ENCODE measurements around the gene ZC3HAV1.
"Not testable (repeated sequence)": the region's sequence is repeated elsewhere in the genome, so short reads cannot be mapped to it uniquely, and the experiment has no call there.

The ZC3HAV1 gene

DNA sequence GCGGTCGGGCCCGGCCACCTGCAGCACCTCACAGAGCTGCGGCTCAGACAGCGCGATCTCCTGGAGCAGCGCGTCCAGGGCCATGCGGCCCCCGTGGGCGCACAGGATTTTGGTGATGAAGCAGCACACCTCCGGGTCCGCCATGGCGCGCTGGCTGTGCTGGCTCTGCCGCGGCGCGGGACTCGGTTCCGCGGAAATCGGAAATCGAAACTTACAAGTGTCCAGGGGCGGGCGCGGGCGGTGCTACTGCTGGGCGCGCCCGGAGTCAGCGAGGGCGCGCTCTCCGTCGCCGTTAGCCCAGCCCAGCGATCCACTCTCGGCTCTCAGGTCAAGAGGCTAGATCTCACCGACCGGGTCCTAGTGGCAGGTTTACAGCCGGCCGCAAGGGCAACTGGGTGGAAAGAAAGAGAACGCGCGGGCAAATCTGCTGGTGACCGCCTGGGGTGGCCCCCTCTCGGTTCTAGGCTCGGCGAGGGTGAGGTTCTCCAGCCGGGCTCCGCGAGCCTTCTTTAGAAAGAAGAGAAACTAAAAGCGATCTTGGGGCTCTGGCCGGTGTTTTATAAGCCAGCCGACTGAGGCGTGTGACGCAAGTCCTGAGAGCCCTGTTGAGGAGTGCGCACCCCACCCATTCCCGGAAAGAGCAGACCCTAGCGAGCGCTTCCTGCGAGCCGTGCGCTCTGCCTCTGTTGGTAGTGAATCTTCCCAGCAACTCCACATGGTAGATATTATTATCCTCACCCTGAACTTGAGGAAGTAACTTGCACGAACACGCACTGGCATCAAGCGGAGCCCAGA, at the start of gene ZC3HAV1:
Gene ZC3HAV1, minus strand, starts transcription at position 533 of the 795 bp plus-strand sequence. Its CDS starts 389 bp downstream, at position 144.
- DNase-seq (ENCODE audit: low read depth): peak; percentile 75

DNA sequence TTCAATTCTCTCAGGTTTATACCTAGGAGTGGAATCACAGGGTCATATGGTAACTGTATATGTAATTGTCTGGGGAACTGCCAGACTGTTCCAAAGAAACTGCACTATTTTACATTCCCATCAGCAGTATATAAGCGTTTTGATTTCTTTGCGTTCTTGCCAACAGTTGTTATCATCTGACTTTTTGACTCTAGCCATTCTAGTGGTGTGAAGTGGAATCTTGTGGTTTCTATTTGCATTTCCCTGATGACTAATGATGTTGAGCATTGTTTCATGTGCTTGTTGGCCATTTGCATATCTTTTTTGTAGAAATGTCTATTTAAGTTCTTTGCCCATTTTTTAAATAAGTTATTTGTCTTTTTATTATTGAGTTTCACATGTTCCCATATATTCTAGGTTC, 44.3 kb upstream of the ZC3HAV1 start:
- no peak for DNase-seq (ENCODE audit: low read depth)

DNA sequence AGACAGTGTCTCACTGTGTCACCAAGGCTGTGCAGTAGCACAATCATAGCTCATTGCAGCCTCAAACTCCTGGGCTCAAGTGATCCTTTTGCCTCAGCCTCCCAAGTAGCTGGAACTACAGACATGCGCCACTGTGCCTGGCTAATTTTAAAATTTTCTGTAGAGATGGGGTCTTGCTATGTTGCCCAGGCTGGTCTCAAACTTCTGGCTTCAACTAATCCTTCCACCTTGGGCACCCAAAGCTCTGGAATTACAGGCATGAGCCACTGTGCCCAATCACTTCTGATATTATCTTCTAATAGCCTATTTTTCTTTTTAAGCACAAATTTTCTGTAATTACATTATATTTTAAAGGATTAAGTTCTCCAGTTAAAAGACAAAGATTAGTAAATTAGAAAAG, 42.6 kb upstream of the ZC3HAV1 start:
- DNase-seq (ENCODE audit: low read depth): no peak

DNA sequence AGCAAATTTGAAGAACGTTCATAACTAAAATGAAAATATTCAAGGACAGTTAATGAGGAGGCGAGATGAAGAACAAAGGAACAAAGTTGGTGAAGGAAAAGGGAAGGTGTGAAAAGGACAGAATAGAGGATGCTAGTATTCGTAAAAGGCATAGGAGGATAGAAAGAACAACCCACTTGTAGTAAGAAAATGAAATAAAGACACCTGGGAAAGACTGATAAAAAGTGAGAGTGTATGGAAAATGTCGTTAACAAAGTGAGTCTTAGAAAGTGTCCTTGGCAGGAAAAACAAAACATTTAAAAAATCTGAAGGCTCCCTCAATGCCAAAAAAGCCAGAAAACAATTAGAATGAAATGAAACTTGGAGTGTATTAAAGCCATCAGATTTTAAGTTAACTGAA, 29.6 kb upstream of the ZC3HAV1 start:
- DNase-seq (ENCODE audit: low read depth): no peak

DNA sequence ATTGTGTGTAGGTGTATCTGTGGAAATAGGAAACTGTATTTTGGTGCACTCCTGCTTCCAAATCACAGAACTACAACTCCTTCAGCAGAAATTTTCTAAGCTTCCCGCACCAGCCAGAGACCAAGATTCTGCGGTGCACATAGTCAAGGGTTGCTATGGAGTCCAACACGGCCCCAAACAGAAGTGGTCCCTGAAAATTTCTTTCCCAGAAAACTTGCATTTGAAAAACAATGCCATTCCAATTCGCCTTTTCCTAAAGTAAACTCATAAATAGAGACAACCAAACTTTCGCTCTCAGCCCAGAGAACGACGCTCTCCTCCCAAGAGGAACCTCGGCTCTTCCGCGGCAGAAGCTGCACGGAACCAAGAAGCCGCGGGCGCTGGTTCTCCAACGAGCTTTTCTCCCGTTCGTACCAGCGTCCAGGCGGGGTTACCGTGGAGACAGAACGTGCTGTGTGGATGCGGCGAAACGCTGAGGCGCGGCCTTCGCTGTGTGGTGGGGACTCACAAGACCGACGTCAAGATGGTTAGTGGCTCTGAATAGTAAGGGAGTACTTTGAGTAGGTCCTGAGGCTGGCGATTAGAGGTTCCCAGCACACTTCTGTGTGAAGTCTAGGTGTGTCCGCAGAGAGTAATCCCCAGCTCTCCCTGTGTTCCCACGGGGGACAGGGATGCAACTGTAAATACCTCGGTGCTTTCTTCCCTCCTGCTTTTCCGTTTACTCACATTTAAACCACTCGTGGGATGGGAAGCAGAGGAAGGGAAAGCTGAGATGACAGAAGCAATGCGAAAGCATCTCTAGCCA, 24.0 kb upstream of the ZC3HAV1 start:
- DNase-seq (ENCODE audit: low read depth): peak; percentile 72

DNA sequence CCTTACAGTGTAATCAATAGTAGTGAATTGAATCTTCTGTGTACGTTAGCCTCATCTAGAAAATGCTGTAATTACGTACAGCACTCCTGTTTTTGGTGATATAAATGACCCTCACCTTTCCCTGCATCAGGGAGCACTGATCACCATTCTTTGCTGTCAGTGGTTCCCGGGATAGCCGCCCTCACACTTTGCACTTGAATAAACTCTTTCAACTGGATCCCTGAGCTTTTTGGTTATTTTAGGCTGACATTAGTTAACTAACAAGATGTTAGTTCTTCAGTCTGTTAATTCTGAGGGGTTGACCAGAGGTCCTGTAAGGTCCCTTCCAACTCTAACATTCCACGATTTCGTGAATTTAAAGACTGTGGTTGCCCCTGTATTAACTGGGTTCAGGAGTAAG, 23.4 kb upstream of the ZC3HAV1 start:
- DNase-seq (ENCODE audit: low read depth): no peak

DNA sequence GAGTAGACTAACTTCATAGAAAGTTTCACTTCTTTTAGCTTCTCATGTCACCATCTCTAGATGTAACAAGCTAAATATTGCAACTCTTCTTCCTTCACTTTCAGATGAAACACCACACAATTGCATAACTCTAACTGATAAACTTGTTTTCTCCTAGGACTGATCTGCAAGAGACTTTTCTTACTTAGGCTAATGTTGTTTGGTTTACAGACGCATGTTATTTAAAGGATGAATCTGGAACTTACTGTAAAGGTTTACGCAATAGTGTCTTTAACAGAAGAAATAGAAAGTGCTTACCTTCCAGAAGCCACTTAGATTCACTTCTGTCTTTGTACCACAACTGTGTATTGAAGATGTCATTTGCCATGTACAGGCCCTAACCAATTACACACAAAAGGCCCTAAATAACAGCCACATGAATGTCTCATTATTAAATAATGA, 22.1 kb upstream of the ZC3HAV1 start:
- DNase-seq (ENCODE audit: low read depth): no peak

DNA sequence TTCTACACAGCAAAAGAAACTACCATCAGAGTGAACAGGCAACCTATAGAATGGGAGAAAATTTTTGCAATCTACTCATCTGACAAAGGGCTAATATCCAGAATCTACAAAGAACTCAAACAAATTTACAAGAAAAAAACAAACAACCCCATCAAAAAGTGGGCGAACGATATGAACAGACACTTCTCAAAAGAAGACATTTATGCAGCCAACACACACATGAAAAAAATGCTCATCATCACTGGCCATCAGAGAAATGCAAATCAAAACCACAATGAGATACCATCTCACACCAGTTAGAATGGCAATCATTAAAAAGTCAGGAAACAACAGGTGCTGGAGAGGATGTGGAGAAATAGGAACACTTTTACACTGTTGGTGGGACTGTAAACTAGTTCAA, 20.3 kb upstream of the ZC3HAV1 start:
- not testable (repeated sequence) for DNase-seq (ENCODE audit: low read depth)

DNA sequence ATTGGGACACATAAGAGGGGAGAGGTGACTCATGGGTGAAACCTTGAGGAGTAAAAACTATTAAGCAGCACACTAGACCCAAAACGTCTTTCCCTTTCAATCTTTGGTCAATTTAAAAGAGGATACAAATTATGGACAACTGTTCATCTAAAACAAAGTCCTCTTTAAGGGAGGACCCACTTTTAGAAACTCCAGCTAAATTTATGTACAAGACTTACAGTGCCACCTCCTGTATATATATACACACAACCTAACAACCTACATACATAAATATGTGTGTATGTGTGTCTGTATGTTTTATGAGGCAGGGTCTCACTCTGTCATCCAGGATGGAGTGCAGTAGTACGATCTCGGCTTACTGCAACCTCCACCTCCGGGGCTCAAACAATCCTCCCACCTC, 18.1 kb upstream of the ZC3HAV1 start:
- DNase-seq (ENCODE audit: low read depth): no peak

DNA sequence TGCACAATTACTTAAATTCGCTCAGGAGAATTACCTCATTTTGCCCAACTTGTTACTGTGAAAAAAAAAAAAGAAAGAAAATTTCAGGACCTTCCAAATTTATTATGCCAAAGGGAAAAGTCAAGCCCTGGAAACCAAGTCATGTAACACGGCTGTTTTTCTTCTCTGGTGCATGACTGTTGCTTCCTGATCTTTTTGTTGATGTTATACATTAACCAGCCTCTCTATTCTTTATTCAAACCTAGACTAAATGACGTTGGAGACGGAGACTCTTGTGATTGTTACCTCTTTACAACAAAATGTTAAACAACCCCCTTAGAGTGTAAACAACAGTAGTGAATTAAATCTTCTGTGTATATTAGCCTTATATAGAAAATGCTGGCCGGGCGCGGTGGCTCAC, 16.1 kb upstream of the ZC3HAV1 start:
- DNase-seq (ENCODE audit: low read depth): no peak

DNA sequence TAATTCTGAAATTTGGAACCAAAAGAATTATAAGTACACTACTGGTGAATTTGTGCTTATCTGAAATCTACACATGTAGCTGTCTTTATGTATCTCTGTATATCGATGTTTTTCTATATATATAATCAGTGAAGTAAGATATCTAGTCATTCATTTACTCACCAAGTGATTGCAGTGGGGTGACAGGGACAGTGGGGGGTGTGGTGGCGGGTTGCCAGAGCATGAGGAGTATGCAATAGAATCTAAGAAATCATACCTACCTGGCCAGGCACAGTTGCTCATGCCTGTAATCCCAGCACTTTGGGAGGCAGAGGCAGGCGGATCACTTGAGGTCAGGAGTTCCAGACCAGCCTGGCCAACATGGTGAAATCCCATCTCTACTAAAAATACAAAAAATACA, 15.5 kb upstream of the ZC3HAV1 start:
- DNase-seq (ENCODE audit: low read depth): not testable (repeated sequence)

DNA sequence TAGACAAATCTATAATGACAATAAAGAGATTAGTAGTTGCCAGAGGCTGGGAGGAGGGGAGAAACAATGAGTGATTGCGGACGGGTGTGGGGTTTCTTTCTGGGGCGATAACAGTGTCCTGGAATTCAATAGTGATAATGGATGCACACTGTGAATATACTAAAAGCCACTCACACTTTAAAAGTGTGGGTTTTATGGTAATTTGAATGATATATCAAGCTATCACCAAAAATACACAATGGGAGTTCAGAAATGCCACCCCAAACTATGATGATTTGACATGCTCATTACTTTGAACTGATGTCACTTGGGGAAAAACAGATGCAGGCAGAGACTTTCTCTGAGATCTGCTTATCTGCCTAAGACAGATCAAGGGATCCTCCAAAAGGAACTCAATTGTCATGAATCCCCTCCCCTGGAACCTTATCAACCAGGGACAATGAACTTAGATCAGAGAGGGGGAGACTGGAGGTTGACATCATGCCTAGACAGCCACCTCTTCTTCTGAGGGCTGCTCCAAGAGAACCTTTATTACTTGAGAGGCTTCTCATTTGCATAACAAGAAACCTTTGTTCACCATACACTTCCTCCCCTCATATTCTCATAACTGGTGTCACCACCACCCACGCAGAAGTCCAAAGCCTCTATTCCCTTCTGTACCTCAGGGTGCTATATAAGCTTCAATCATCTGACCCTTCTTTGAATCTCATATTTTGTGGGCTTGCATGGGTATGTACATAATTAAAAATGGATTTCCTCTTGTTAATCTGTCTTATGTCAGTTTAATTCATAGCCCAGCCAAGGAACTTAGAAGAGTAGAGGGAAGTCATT, 14.8 kb upstream of the ZC3HAV1 start:
- DNase-seq (ENCODE audit: low read depth): no peak

DNA sequence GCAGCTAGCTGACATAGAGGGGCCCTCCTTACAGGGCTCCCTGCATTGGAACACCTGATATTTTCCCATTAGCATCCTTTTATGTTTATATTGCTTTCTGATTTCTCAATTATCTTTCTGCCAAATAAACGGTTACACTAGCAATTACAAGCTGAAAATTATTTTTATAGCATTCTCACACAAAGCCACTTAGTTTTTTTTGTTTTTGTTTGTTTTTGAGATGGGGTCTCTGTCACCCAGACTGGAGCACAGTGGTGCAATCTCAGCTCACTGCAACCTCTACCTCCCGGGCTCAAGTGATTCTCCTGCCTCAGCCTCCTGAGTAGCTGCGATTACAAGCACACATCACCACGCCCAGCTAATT, 9.9 kb upstream of the ZC3HAV1 start:
- no peak for DNase-seq (ENCODE audit: low read depth)

DNA sequence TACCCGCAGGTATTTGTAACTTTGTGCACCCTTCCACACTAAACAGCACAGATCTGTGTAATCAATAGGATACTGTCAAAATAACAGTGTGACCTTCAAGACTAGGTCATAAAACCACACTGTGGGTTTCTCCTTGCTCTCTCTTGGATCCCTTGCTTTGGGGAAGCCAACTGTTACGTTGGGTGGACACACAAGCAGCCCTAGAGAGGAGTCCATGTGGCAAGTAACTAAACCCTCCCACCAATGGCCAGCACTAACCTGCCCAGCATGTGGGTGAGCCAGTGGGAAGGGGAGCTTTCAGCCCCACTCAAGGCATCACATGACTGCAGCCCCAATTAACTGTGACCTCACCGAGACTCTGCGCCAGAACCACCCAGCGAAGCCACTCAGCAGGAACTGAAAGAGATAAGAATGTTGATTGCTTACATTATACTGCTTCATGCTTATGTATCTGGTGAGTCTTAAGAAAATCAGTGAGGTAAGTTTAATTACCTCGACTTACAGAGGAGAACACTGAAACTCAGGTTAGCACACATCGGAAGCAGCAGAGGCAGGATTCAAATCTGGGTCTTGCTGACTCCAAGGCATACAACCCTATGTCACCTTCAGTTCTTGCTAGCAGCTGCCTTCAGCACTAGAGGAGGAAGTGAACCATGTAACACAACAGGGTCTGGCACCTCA, 9.4 kb upstream of the ZC3HAV1 start:
- no peak for DNase-seq (ENCODE audit: low read depth)

DNA sequence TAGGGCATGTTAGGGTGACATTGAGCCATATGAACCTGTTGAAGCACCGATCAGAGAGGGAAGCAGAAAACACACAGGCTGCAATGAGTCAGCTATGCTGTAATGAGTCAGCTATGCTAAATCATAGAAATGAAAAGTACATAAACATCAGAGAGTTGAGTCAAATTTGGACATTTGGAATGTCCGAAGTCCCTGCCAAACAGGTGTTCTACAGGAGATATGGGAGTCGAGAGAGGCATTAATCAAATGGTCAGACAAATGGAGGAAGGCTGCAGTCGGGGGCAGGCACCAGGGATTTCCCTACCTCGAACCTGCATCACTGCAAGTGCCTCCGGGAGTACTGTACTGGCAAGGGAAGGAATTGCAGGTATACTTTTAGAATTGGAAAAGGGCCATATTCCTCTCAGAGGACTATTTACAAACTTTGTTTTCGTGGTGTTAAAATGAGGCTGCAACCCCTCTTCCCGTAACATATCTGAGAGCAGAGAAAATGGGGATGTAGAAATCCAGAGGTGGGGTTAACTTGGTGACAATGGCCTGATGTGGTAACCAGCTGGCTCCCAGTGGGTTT, 8.8 kb upstream of the ZC3HAV1 start:
- DNase-seq (ENCODE audit: low read depth): no peak

DNA sequence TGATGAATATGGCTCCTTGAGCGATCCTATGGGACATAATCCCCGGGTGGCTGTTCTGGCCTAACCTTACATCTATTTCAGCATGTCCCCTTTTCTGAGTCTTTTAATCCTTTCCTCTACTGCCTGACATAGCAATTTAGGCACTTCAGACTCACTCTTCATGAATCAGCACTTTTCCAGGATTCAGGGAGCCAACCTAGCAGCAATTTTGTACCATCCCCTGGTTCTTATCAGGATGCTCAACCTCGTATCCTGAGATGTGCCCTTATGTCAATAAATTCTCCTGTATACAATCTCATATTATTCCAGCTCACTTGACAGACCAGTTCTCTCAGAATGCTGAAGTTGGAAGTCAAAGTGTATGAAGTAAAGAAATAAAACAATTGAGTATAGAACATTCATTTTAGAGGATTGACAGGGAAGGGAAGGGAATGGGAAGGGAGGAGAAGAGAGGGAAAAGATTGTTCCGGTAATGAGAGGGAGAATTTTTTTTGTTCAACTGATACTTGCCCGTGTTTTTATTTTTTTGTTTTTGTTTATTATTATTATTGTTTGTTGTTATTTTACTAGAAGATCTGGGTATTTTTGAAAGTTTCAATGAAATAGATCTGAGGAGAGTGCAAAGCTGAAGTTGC, 8.2 kb upstream of the ZC3HAV1 start:
- DNase-seq (ENCODE audit: low read depth): no peak

DNA sequence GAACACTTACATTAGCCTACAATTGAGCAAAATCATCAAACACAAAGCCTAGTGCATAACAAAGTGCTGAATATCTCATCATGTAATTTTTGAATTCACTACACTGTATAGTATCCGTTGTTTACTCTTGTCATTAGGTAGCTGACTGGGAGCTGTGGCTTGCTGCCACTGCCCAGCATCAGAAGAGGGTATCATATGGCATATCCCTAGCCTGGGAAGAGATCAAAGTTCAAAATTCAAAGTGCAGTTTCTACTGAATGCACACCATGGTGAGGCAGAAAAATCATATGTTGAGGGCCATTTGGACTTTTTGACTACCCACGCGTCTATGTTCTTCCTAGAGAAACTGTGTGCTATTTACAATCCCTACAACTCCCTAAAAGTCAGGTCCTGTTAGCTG, 7.5 kb upstream of the ZC3HAV1 start:
- DNase-seq (ENCODE audit: low read depth): no peak

DNA sequence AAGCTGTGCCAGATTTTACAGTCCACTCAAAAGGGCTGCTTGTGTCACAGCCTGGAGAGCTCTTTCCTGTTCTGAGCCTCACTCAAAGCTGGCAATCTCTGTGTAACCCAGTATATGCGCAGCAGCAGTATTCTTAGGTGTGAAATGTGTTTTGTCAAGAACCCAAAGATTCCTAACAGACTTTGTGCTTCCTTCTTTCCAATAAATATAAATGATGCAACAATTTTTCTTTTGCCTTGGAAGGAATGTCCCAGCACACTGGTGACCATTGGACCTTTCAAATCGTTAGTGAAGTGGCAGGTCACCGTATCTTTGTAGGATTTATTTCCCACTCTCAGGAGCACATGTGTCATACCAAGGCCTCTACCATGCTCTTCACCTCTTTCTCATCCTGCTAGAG, 5.6 kb upstream of the ZC3HAV1 start:
- DNase-seq (ENCODE audit: low read depth): no peak

DNA sequence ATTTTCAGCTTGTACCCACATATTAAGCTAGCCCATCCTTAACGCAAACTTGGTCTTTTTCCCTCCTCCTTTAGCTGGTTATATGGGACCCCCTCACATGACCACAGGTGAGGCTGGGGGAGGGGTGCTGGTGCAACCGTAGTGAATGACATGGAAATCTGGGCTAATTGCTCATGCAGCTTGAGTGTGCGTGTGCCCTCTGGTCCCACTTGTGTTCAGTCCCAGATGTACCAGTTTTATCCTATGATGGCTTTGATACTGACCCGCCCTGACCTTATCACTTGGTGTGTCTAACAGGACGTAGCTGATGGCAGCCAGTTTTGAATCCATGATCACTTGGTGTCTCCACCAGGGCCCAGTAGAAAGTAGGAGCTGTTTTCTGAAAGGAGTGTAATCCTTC, 5.1 kb upstream of the ZC3HAV1 start:
- DNase-seq (ENCODE audit: low read depth): no peak

DNA sequence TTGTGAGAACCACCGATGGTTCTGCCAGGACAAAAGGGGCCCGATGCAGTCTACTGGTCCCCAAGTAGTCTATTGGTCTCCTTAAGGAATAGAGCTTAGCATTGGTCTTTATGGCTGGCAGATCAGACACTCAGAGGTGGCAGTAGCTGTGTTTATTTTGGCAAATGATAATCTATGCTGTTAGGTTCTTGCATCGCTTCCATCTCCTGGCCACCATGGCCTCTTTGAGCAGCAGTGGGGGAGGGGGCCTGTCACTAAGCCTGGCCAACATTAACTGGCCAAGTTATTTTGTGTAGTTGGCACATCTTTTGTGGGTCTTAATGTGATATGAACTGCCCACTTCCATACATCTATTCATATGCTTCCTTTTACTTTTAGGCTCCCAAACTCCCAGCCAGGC, 4.5 kb upstream of the ZC3HAV1 start:
- DNase-seq (ENCODE audit: low read depth): no peak

DNA sequence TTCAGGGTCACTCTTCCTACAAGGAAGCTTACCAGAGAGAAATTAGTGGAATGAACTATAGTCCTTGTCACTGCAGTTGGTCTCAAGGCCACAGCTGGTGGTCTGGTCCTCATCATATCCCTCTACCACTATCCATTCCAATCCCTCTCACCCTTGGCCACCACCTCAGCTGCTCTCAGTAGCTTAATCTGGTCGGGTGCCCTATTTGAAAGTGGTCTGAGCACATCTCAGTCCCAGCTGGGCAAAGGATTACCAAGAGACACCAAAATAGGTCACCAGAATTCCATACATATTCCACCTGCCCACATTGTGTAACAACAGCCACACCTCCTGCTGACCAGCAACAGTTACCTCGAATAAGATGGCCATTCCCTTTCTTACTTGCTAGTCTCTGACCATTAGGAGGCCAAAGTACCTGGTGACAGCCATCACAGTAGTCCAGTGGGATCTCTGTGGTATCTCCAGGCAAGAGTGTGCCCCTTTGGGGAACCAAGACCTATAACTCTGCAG, 3.3 kb upstream of the ZC3HAV1 start:
- no peak for DNase-seq (ENCODE audit: low read depth)
